ENCODE data around the gene SLC12A8. TPM values are rescaled to one million over a fixed set of nuclear protein-coding genes. Genes with fewer than 3 reads are reported as not detected.

The SLC12A8 gene
- total RNA-seq, 1 donor from 2014 or later, result 9.2 TPM

- Mint-ChIP-seq H3K4me1 (ENCODE audit: low read depth) (no peaks in the 10 kb centered on the region), H3K27me3 (no peaks in the 10 kb centered on the region), H3K9me3 (ENCODE audit: low read depth) (no peaks in the 10 kb centered on the region), H3K36me3 (ENCODE audit: insufficient read depth) (no peaks in the 10 kb centered on the region), H3K27ac (no peak overlapping the region), H3K4me3 (ENCODE audit: low read depth) (no peak overlapping the region)
- TF ChIP-seq, protein P1, sequence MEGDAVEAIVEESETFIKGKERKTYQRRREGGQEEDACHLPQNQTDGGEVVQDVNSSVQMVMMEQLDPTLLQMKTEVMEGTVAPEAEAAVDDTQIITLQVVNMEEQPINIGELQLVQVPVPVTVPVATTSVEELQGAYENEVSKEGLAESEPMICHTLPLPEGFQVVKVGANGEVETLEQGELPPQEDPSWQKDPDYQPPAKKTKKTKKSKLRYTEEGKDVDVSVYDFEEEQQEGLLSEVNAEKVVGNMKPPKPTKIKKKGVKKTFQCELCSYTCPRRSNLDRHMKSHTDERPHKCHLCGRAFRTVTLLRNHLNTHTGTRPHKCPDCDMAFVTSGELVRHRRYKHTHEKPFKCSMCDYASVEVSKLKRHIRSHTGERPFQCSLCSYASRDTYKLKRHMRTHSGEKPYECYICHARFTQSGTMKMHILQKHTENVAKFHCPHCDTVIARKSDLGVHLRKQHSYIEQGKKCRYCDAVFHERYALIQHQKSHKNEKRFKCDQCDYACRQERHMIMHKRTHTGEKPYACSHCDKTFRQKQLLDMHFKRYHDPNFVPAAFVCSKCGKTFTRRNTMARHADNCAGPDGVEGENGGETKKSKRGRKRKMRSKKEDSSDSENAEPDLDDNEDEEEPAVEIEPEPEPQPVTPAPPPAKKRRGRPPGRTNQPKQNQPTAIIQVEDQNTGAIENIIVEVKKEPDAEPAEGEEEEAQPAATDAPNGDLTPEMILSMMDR (IDR thresholded peaks at IDR 0.05; ENCODE audit: unreplicated experiment), result no peak
- DNase-seq (ENCODE audit: low spot score, unreplicated experiment), result no peak
Measured at GRCh38 chr3:125154800-125155269, 57.7 kb downstream of the SLC12A8 start.

DNA sequence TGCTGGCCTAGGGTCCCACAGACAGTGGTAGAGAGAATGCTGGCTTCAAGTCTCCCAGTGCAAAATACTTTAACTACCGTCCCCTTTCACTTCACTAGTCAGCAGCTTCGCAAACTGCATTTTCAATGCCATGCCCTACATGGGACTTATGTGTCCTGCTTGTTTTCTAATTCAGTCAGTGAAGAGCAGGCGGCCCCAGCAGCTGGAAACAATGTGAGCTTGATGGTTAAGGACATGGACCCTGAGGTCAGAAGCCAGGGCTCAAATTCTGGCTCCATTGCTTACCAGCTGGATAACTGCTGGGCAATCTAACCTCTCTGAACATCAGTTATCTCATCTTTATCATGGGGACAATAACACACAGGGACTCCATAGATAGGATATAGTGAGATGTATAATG is 58.4 kb downstream of the SLC12A8 start:
- TF ChIP-seq, protein P1 (IDR thresholded peaks at IDR 0.05; ENCODE audit: unreplicated experiment), result no peak
- H3K4me3 Mint-ChIP-seq (ENCODE audit: low read depth), result no peak overlapping the region
- no peaks in the 10 kb centered on the region for H3K4me1 Mint-ChIP-seq (ENCODE audit: low read depth)
- no peak overlapping the region for H3K27ac Mint-ChIP-seq
- H3K36me3 Mint-ChIP-seq (ENCODE audit: insufficient read depth), result no peaks in the 10 kb centered on the region
- H3K27me3 Mint-ChIP-seq, result no peaks in the 10 kb centered on the region
- DNase-seq (ENCODE audit: low spot score, unreplicated experiment), result no peak
- H3K9me3 Mint-ChIP-seq (ENCODE audit: low read depth), result no peaks in the 10 kb centered on the region

GRCh38 chr3:125152951-125153350 is 59.6 kb downstream of the SLC12A8 start:
- no peak for DNase-seq (ENCODE audit: low spot score, unreplicated experiment)
- TF ChIP-seq, protein P1 (IDR thresholded peaks at IDR 0.05; ENCODE audit: unreplicated experiment), result no peak
- H3K4me3 Mint-ChIP-seq (ENCODE audit: low read depth), result no peak overlapping the region
- no peak overlapping the region for H3K27ac Mint-ChIP-seq
- no peaks in the 10 kb centered on the region for H3K4me1 Mint-ChIP-seq (ENCODE audit: low read depth)
- H3K9me3 Mint-ChIP-seq (ENCODE audit: low read depth), result no peaks in the 10 kb centered on the region
- no peaks in the 10 kb centered on the region for H3K36me3 Mint-ChIP-seq (ENCODE audit: insufficient read depth)
- H3K27me3 Mint-ChIP-seq, result no peaks in the 10 kb centered on the region

- Mint-ChIP-seq H3K27me3 (no peaks in the 10 kb centered on the region), H3K27ac (no peak overlapping the region), H3K4me1 (ENCODE audit: low read depth) (no peaks in the 10 kb centered on the region), H3K36me3 (ENCODE audit: insufficient read depth) (no peaks in the 10 kb centered on the region), H3K4me3 (ENCODE audit: low read depth) (no peak overlapping the region), H3K9me3 (ENCODE audit: low read depth) (no peaks in the 10 kb centered on the region)
- no peak for DNase-seq (ENCODE audit: low spot score, unreplicated experiment)
- TF ChIP-seq, protein P1 (IDR thresholded peaks at IDR 0.05; ENCODE audit: unreplicated experiment), result no peak
Measured at GRCh38 chr3:125151916-125152315, 60.6 kb downstream of the SLC12A8 start.

DNA sequence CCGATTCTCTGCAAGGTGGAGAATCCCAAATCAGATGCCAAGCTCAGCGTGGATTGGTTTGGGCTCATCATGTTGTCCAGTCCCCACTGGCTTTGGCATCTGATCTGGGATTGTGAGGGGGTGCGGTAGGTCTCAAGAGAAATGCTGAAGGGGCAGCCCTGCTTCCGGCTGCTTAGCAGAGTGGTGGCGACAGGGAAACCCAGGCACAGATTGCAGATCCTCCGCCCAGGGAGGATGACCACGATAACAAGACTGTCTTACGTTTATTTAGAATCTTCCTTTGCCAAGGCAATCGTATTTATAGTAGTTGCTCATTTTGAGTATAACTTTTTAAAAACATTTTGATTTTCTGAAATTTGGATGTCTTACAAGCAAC is 61.1 kb downstream of the SLC12A8 start:
- Mint-ChIP-seq H3K27me3 (no peaks in the 10 kb centered on the region), H3K4me1 (ENCODE audit: low read depth) (no peaks in the 10 kb centered on the region), H3K27ac (no peak overlapping the region), H3K36me3 (ENCODE audit: insufficient read depth) (no peaks in the 10 kb centered on the region), H3K4me3 (ENCODE audit: low read depth) (no peak overlapping the region), H3K9me3 (ENCODE audit: low read depth) (no peaks in the 10 kb centered on the region)
- no peak for DNase-seq (ENCODE audit: low spot score, unreplicated experiment)
- TF ChIP-seq, protein P1 (IDR thresholded peaks at IDR 0.05; ENCODE audit: unreplicated experiment), result no peak
